HEK293T (cell line): Measurements from ENCODE around the gene TMEM87B.

ENCODE experiments used
- CTCF ChIA-PET: fragments of 350-600 bp; formaldehyde crosslinking; extraction: SDS; loops from one replicate; lab custom pipeline; 2021; ENCODE audit warnings: antibody characterized with exemption, inconsistent platforms; lab: Yijun Ruan, JAX
- POLR2A ChIA-PET: fragments of 350-600 bp; formaldehyde crosslinking; extraction: SDS; loops from one replicate; lab custom pipeline; 2020; ENCODE audit warnings: antibody characterized with exemption, inconsistent platforms; lab: Yijun Ruan, JAX
- DNase-seq: peaks from one replicate; pipeline ENCODE4 v3.0.0; 2012; ENCODE audit warnings: mixed read lengths; ENCODE audit errors: extremely low spot score
- ARNT ChIP-seq: fragments of 450-650 bp; IDR thresholded peaks from 2 replicates; pipeline ENCODE4 v1.6.1; 2017; ENCODE audit warnings: mild to moderate bottlenecking
- BHLHE40 ChIP-seq: fragments of 450-650 bp; IDR thresholded peaks from 2 replicates; pipeline ENCODE4 v1.6.1; 2016; ENCODE audit warnings: mild to moderate bottlenecking, moderate library complexity, borderline replicate concordance
- CTBP1 ChIP-seq: fragments of 450-650 bp; IDR thresholded peaks from 2 replicates; pipeline ENCODE4 v1.6.1; 2016; ENCODE audit warnings: borderline replicate concordance
- ELF4 ChIP-seq: fragments of 450-650 bp; IDR thresholded peaks from 2 replicates; pipeline ENCODE4 v1.6.1; 2017; ENCODE audit warnings: antibody characterized with exemption
- FOXA1 ChIP-seq: fragments of 450-650 bp; IDR thresholded peaks from 2 replicates; pipeline ENCODE4 v1.6.1; 2016; ENCODE audit warnings: mild to moderate bottlenecking
- FOXK2 ChIP-seq: fragments of 450-650 bp; IDR thresholded peaks from 2 replicates; pipeline ENCODE4 v1.6.1; 2016; ENCODE audit warnings: mild to moderate bottlenecking
- FOXM1 ChIP-seq: fragments of 450-650 bp; IDR thresholded peaks from 2 replicates; pipeline ENCODE4 v1.6.1; 2017; ENCODE audit warnings: mild to moderate bottlenecking, borderline replicate concordance
- HDGF ChIP-seq: fragments of 450-650 bp; IDR thresholded peaks from 2 replicates; pipeline ENCODE4 v1.6.1; 2017; ENCODE audit warnings: antibody characterized with exemption, borderline replicate concordance
- L3MBTL2 ChIP-seq: fragments of 450-650 bp; conservative IDR thresholded peaks from 2 replicates; pipeline ENCODE4 v1.6.1; 2016; ENCODE audit warnings: mild to moderate bottlenecking
- LEF1 ChIP-seq: fragments of 450-650 bp; IDR thresholded peaks from 2 replicates; pipeline ENCODE4 v1.6.1; 2017; ENCODE audit warnings: mild to moderate bottlenecking, borderline replicate concordance
- NFRKB ChIP-seq: fragments of 450-650 bp; IDR thresholded peaks from 2 replicates; pipeline ENCODE4 v1.6.1; 2016; ENCODE audit warnings: mild to moderate bottlenecking, moderate library complexity
- SP1 ChIP-seq: fragments of 450-650 bp; IDR thresholded peaks from 2 replicates; pipeline ENCODE4 v1.6.1; 2017
- SUZ12 ChIP-seq: fragments of 450-650 bp; IDR thresholded peaks from 2 replicates; pipeline ENCODE4 v1.6.1; 2016; ENCODE audit warnings: mild to moderate bottlenecking
- TARDBP ChIP-seq: fragments of 450-650 bp; IDR thresholded peaks from 2 replicates; pipeline ENCODE4 v1.6.1; 2016
- ZNF384 ChIP-seq: fragments of 450-650 bp; IDR thresholded peaks from 2 replicates; pipeline ENCODE4 v1.6.1; 2016
- TF ChIP-seq, protein P1 (sequence below): fragments of 450-650 bp; IDR thresholded peaks from 2 replicates; pipeline ENCODE4 v1.6.1; 2016

Gene TMEM87B

DNA sequence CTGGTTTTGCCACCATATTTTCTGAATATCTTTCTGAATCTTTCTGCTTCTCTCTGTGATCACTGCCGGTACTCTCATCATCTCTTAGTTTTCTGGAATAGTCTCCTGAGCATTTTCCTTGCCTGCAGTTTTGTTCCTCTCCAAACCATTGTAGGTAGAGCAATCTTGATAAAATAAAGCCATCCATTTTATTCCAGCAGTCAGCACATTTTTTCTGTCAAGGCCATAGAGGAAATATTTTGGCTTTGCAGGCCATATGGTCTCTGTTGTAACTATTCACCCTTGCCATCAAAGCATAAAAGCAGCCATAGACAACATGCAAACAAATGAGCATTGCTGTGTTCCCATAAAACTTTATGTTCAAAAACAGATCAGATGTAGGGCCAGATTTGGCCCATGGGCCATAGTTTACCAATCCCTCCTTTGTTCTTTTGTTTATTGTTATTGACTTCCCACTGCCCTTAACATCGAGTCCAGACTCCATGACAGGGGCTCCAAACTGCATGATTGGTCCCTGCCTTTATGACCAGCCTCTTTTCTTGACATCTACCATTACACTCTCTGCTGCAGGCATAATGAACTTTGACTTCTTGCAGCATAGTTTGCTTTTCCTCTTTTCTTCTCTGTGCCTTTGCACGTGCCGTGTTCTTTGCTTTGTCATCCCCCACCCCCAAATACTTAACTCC lies 29.8 kb downstream of the TMEM87B start:
- no peak for TF ChIP-seq LEF1
- no peak for TF ChIP-seq L3MBTL2
- CTCF ChIA-PET: no interaction called here
- no peak for DNase-seq
- POLR2A ChIA-PET: interaction anchor here (0.9 kb wide), 1 partner anchor 8 kb away, joined by 3 read pairs; no protein-coding TSS in a partner anchor

DNA sequence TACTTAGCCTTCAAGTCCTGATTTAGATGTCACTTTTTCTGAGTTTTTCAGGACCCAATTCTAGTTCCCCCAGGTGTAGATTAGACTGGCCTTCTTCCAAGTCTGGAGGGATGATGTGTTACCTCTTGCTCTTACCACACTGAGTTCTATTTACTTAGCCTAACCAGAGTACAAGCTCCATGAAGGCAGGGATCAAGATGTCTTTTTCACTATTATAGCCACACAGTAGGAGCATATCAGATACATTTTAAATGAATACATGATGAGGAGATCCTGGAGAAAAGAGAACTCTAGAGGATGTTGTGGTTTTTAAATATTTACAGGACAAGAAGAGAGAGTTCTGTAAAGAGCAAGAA lies 30.3 kb downstream of the TMEM87B start:
- CTCF ChIA-PET: no interaction called here
- TF ChIP-seq, protein P1, sequence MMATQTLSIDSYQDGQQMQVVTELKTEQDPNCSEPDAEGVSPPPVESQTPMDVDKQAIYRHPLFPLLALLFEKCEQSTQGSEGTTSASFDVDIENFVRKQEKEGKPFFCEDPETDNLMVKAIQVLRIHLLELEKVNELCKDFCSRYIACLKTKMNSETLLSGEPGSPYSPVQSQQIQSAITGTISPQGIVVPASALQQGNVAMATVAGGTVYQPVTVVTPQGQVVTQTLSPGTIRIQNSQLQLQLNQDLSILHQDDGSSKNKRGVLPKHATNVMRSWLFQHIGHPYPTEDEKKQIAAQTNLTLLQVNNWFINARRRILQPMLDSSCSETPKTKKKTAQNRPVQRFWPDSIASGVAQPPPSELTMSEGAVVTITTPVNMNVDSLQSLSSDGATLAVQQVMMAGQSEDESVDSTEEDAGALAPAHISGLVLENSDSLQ: no peak
- no peak for TF ChIP-seq TARDBP
- TF ChIP-seq CTBP1: no peak
- no peak for TF ChIP-seq ZNF384
- TF ChIP-seq FOXA1: no peak
- TF ChIP-seq LEF1: no peak
- TF ChIP-seq NFRKB: no peak
- TF ChIP-seq FOXK2: no peak
- TF ChIP-seq ARNT: no peak
- no peak for TF ChIP-seq L3MBTL2
- no peak for TF ChIP-seq HDGF
- no peak for TF ChIP-seq BHLHE40
- TF ChIP-seq ELF4: no peak
- TF ChIP-seq SUZ12: no peak
- no peak for TF ChIP-seq SP1
- DNase-seq: no peak
- POLR2A ChIA-PET: no interaction called here

DNA sequence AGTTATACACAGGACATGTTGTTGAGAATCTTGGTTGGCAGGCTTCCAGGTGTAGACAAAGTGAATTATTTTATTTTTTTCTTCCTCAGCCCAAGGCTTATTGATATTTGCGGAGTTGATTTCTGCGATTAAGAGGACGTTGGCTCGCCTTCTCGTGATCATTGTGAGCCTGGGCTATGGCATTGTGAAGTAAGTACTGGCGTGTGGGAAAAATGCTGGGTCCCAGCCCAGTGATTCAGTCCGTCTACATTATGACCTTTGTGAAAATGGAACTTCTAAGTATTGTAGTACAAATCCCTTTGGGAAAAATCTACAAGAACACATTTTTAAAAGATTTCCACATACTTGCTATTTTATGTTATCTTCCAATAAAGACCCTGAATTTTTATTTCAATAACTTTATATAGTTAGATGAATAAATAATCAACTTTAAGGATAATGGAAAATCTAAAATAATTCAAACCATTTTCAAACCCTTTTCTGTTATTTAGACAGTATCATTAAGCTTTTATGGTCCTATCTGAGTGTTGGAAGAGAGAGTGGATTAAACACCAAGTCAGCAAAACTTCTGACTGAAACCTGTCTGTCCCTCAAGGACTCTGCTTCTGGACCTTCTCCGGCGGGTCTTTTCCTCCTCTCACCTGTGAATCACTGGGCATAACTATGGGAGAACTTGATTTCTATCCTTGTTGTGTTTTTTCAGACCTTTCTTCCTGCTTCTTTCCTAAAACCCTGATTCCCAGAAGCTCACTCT lies 31.0 kb downstream of the TMEM87B start:
- TF ChIP-seq FOXK2: no peak
- no peak for TF ChIP-seq TARDBP
- no peak for TF ChIP-seq SP1
- TF ChIP-seq ZNF384: no peak
- ChIA-PET CTCF (no interaction called here), POLR2A (no interaction called here)
- no peak for DNase-seq

DNA sequence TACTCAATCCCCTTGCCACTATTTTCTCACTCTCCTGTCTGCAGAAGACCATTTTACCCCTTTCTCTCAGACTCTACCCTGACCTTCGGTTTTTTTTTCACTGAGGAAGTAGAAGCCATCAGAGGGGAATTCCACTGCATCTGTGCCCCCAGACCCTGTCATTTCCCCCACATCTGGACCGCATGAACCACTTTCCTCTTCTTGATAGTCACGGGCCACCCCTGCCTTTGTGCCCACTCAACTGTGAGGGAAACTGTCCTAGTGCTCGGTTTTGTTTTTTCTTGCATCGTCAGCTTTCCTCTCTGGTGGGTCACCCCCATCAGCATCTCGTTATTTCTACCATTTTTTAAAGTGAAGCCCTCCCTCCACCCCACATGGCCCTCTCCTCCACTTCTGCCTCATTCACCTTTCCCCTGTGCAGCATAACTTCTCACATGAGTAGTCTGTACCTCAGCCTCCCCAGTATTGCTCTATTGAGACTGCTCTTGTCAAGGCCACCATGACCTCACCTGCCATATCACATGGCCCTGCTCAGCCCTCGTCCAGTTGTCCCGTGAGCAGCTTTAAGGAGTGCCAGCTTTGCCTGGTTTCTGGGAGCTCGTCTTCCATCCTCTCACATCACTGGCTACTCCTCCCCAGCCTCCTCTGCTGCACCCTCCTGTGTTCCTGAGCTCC lies 32.4 kb downstream of the TMEM87B start:
- POLR2A ChIA-PET: interaction anchor here (1.1 kb wide), 1 partner anchor 11 kb away, joined by 3 read pairs; no protein-coding TSS in a partner anchor

DNA sequence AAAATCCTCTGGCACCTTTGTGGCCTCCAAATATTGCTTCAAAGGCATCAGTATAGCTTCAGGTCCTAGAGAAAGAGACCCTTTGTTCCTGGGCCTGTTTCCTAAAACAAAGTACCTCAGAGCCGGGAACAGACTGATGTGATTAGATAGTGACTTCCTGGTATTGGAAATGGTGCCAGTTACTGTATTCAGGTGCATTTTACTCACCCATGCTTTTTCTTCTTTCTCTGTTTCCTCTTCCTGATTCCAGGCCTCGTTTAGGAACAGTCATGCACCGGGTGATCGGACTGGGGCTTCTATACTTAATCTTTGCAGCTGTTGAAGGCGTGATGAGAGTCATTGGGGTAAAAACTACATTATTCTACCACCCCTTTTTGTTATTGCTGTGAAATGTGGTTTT lies 34.3 kb downstream of the TMEM87B start:
- TF ChIP-seq TARDBP (no peak), NFRKB (no peak), BHLHE40 (no peak), SUZ12 (no peak), ZNF384 (no peak), FOXA1 (no peak), SP1 (no peak), CTBP1 (no peak), FOXK2 (no peak)
- TF ChIP-seq, protein P1: no peak
- POLR2A ChIA-PET: no interaction called here
- no peak for DNase-seq
- CTCF ChIA-PET: no interaction called here

More for the DNA sequence above, 32.4 kb downstream of the TMEM87B start:
- DNase-seq: no peak
- TF ChIP-seq L3MBTL2: no peak
- TF ChIP-seq, protein P1: no peak
- TF ChIP-seq HDGF: no peak
- no peak for TF ChIP-seq CTBP1
- CTCF ChIA-PET: interaction anchor here (0.7 kb wide), 1 partner anchor 40 kb away, joined by 3 read pairs; no protein-coding TSS in a partner anchor

DNA sequence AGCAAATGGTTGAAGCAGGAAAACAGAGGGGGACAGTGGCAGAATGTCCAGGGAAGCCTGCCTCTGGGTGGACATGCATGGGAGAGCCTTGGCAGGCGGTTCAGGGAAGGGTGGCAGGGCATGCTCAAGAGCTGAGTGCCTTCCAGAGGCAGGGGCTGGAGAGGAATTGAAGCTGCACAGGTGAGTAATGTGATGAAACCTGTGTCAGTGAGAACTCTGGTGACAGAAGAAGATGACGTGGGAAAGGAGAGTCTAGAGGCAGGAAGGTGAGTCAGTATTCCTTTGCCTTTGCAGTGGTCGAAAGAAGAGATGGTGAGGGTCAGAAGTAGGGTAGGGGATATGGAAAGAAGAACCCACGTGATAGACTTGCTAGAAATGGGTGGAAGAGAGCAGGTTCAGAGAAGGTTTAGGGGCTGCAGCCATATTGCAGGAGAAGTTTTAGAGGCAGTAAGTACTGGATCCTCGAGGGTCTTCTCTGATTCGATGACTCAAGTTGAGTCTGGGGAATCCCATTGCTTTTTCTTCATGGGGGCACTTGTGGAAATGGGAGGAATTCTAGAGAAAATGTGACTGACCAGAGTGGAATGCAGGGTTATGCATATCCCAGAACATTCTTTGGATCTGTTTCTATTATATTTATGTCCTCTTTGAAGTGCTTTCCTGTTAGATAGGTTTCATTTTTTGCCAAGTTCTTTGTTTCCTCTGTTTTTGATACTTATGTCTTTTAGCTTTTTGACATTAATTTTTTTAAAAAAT lies 37.4 kb downstream of the TMEM87B start:
- no peak for DNase-seq
- ChIA-PET CTCF (no interaction called here), POLR2A (interaction anchor here (1.1 kb wide), 1 partner anchor 8 kb away, joined by 3 read pairs; no protein-coding TSS in a partner anchor)
- TF ChIP-seq, protein P1: no peak
- no peak for TF ChIP-seq ZNF384
- TF ChIP-seq FOXM1: no peak
- no peak for TF ChIP-seq SUZ12
- TF ChIP-seq L3MBTL2: no peak
- no peak for TF ChIP-seq BHLHE40
- no peak for TF ChIP-seq NFRKB
- TF ChIP-seq LEF1: no peak
- TF ChIP-seq FOXK2: no peak
- TF ChIP-seq ELF4: no peak
- TF ChIP-seq FOXA1: no peak
- no peak for TF ChIP-seq HDGF
- TF ChIP-seq TARDBP: no peak
- no peak for TF ChIP-seq SP1
